Measurements from ENCODE around the gene ZBTB17.

GRCh38 chr1:15966956-15967344 is 9.0 kb downstream of the ZBTB17 start:
- TF ChIP-seq POLR2AphosphoS5 (IDR thresholded peaks at IDR 0.05; ENCODE audit: low read depth, low read length) = no peak
- no peak for TF ChIP-seq REST (IDR thresholded peaks at IDR 0.05; ENCODE audit: insufficient read depth in 1 of 2, low read depth in 2 of 2, low read length in 2 of 2)

All from PFSK-1 (cell line).